Effector memory CD4-positive, alpha-beta T cell (primary cell): ENCODE measurements around the gene COL15A1.

Source experiments
- DNase-seq, 3 donors: peaks; one replicate each; pipeline ENCODE4 v3.0.0-alpha.2; 2020
- H3K27ac ChIP-seq: 2 replicates; pipeline ENCODE4 v1.7.0; 2013; ENCODE audit warnings: mild to moderate bottlenecking, low read length, moderate library complexity; ENCODE audit not compliant: insufficient read depth, poor library complexity, severe bottlenecking
- H3K27me3 ChIP-seq: replicated peaks from 2 replicates; pipeline ENCODE4 v1.7.0; 2013; ENCODE audit warnings: mild to moderate bottlenecking, low read length; ENCODE audit not compliant: insufficient read depth, control insufficient read depth, poor library complexity, severe bottlenecking
- H3K36me3 ChIP-seq: 2 replicates; pipeline ENCODE4 v1.7.0; 2013; ENCODE audit warnings: mild to moderate bottlenecking, low read length, moderate library complexity; ENCODE audit not compliant: control insufficient read depth, insufficient read depth
- H3K4me1 ChIP-seq: 2 replicates; pipeline ENCODE4 v1.7.0; 2013; ENCODE audit warnings: low read length, mild to moderate bottlenecking; ENCODE audit not compliant: control insufficient read depth, insufficient read depth, poor library complexity, severe bottlenecking
- H3K4me3 ChIP-seq: 2 replicates; pipeline ENCODE4 v1.7.0; 2013; ENCODE audit warnings: low read length, low read depth, mild to moderate bottlenecking; ENCODE audit not compliant: insufficient read depth, poor library complexity, severe bottlenecking
- H3K9me3 ChIP-seq: 2 replicates; pipeline ENCODE4 v1.7.0; 2013; ENCODE audit warnings: mild to moderate bottlenecking, low read length, moderate library complexity; ENCODE audit not compliant: control insufficient read depth

COL15A1 gene

GRCh38 chr9:99107421-99107820, 163.7 kb downstream of the COL15A1 start:
- peaks cover 41% of the 10 kb centered on the region for H3K4me1 ChIP-seq
- DNase-seq: no peak
- H3K27ac ChIP-seq: no peak overlapping the region
- no peaks in the 10 kb centered on the region for H3K9me3 ChIP-seq
- no peaks in the 10 kb centered on the region for H3K27me3 ChIP-seq
- H3K4me3 ChIP-seq: no peak overlapping the region
- no peaks in the 10 kb centered on the region for H3K36me3 ChIP-seq

GRCh38 chr9:99108131-99108530, 164.4 kb downstream of the COL15A1 start:
- Histone ChIP-seq H3K36me3 (no peaks in the 10 kb centered on the region), H3K9me3 (no peaks in the 10 kb centered on the region), H3K4me3 (no peak overlapping the region), H3K27ac (peak overlapping the region; percentile 3), H3K4me1 (peaks cover 46% of the 10 kb centered on the region), H3K27me3 (no peaks in the 10 kb centered on the region)
- no peak for DNase-seq

GRCh38 chr9:99109522-99109921, 165.8 kb downstream of the COL15A1 start:
- peaks cover 52% of the 10 kb centered on the region for H3K4me1 ChIP-seq
- no peaks in the 10 kb centered on the region for H3K36me3 ChIP-seq
- no peaks in the 10 kb centered on the region for H3K27me3 ChIP-seq
- H3K4me3 ChIP-seq: no peak overlapping the region
- no peaks in the 10 kb centered on the region for H3K9me3 ChIP-seq
- no peak for DNase-seq
- no peak overlapping the region for H3K27ac ChIP-seq

- H3K9me3 ChIP-seq: no peaks in the 10 kb centered on the region
- peaks cover 42% of the 10 kb centered on the region for H3K4me1 ChIP-seq
- peak overlapping the region; percentile 11 for H3K4me3 ChIP-seq
- H3K27ac ChIP-seq: peak overlapping the region; percentile 28
- H3K36me3 ChIP-seq: no peaks in the 10 kb centered on the region
- no peaks in the 10 kb centered on the region for H3K27me3 ChIP-seq
- DNase-seq: peak; percentile 28 to 50 (median 40)
These were observed 169.2 kb downstream of the COL15A1 start for GRCh38 chr9:99112750-99113413.

- H3K4me3 ChIP-seq: no peak overlapping the region
- DNase-seq: no peak
- H3K4me1 ChIP-seq: peaks cover 37% of the 10 kb centered on the region
- no peaks in the 10 kb centered on the region for H3K27me3 ChIP-seq
- no peaks in the 10 kb centered on the region for H3K36me3 ChIP-seq
- H3K9me3 ChIP-seq: no peaks in the 10 kb centered on the region
- H3K27ac ChIP-seq: peak overlapping the region; percentile 16
These were observed 169.8 kb downstream of the COL15A1 start for GRCh38 chr9:99113414-99114048.

GRCh38 chr9:99114049-99114440, 170.3 kb downstream of the COL15A1 start:
- Histone ChIP-seq H3K27ac (no peak overlapping the region), H3K4me1 (peaks cover 39% of the 10 kb centered on the region), H3K36me3 (no peaks in the 10 kb centered on the region), H3K9me3 (no peaks in the 10 kb centered on the region), H3K27me3 (no peaks in the 10 kb centered on the region), H3K4me3 (no peak overlapping the region)
- no peak for DNase-seq

GRCh38 chr9:99114846-99115500, 171.3 kb downstream of the COL15A1 start:
- H3K4me3 ChIP-seq: no peak overlapping the region
- H3K27me3 ChIP-seq: no peaks in the 10 kb centered on the region
- no peaks in the 10 kb centered on the region for H3K36me3 ChIP-seq
- no peak for DNase-seq
- peaks cover 49% of the 10 kb centered on the region for H3K4me1 ChIP-seq
- no peak overlapping the region for H3K27ac ChIP-seq
- H3K9me3 ChIP-seq: no peaks in the 10 kb centered on the region

GRCh38 chr9:99116003-99116411, 172.3 kb downstream of the COL15A1 start:
- H3K9me3 ChIP-seq: no peaks in the 10 kb centered on the region
- no peak overlapping the region for H3K4me3 ChIP-seq
- H3K27ac ChIP-seq: no peak overlapping the region
- no peak for DNase-seq
- peaks cover 57% of the 10 kb centered on the region for H3K4me1 ChIP-seq
- no peaks in the 10 kb centered on the region for H3K27me3 ChIP-seq
- no peaks in the 10 kb centered on the region for H3K36me3 ChIP-seq

- peak overlapping the region; percentile 32 for H3K27ac ChIP-seq
- peak in 2 of 3 donors; percentile 17 to 20 for DNase-seq
- H3K4me1 ChIP-seq: peaks cover 46% of the 10 kb centered on the region
- H3K36me3 ChIP-seq: no peaks in the 10 kb centered on the region
- H3K9me3 ChIP-seq: no peaks in the 10 kb centered on the region
- peak overlapping the region; percentile 22 for H3K4me3 ChIP-seq
- no peaks in the 10 kb centered on the region for H3K27me3 ChIP-seq
These were observed 175.2 kb downstream of the COL15A1 start for GRCh38 chr9:99118782-99119466.
